HG02852 (cell line): ENCODE data around the gene AGPAT2.

Experiments
- ATAC-seq: cut with Tn5 transposase; IDR thresholded peaks from one replicate; pipeline ENCODE4 v1.9.1; 2021; ENCODE audit warnings: mild to moderate bottlenecking, moderate library complexity; ENCODE audit not compliant: unreplicated experiment

The AGPAT2 gene

DNA sequence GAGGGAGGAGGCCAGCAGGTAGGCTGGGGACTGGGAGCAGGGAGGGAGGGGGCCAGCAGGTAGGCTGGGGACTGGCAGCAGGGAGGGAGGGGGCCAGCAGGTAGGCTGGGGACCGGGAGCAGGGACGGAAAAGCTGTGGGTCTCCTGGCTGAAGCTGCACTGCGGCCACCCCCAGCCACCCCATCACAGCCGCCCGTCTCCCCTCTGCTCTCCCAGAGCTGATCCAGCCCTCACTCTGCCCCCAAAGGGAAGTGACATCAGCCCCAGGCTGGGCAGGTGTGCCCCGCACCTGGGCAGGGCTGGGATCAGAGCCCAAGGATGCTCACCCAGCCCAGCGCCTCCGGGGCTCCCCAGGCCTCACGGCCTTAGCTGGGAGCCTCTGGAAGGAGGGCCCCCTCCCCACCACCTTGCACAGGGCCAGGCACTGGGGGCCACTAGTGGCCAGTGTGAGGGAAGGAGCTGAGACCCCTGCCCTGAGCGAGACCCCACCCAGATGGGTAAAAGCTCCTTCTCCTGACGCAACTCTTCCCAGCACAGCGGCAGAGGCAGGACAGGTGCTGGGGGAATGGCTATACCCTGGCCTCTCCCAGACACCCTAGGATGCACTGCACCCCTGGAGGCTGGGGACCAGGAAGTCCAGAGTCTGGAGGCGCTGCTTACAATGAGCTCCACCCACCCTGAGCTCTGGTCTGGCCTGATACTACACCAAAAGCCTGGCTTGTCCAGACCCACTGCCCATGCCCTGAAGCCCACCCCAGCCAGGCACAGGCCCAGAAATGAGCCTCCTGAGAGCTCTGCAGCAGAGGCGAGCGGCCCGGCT, 11.6 kb downstream of the AGPAT2 start:
- ATAC-seq: no peak

DNA sequence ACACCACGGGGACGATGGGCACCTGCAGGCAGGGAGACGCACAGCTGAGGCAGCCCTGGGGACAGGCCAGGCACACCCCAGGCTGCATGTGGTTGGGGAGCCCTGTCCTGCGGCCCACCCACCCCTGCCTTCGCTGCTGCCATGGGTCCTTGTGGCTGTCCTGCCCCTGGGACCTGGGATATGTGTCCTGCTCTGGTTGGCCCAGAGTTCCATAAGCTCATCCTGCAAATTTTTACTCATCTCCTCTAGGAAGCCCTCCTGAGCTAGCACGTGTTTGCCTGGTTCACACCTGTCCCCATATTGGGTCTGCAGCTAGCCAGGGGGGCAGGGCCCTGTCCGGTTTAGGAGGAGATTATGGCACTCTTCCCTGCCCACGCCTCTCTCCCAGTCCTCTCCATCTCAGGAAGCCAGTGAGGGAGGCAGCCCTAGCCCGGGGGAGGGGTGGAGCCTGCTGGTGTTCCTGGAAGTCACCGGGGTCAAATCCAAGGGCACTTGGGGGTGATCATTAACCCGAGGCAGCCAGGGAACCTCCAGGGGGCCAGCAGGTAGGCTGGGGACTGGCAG, 12.4 kb downstream of the AGPAT2 start:
- no peak for ATAC-seq

DNA sequence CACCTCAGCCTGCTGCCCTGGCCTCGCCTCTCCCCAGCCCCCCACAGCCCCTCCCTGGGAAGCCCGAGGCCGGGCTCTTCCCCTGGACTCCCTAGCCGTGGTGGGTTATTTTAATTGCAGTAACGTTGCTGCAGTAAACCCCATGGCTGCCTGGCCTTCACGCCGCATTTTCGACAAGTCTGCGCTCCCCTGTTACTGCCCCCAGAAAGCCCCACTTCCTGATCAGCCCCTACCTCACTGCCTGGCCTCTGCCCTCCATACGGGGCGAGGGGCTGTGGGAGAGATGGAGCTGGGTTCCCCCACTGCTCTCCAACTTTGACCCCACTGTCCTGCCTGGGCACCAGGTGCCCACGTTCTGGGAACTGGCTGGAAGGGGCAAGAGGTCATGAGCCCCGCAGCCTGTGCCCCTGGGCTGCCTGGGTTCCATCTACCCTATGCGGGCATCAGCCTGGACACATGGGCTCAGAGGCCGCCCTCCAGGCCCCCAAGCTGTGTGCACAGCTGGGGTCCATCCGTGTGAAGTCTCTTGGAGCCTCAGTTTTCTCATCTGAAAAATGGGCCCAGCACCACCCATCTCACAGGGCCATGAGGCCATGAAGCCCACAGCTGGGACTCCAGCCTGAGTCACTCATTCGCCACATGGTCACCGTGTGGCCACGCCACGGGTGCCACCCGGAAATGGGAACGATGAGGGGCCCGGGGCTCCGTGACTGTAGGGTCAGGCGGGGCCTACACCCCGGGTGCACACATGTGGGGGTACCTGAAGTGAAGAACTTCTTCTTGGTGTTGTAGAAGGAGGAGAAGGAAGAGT, 13.1 kb downstream of the AGPAT2 start:
- ATAC-seq: no peak

DNA sequence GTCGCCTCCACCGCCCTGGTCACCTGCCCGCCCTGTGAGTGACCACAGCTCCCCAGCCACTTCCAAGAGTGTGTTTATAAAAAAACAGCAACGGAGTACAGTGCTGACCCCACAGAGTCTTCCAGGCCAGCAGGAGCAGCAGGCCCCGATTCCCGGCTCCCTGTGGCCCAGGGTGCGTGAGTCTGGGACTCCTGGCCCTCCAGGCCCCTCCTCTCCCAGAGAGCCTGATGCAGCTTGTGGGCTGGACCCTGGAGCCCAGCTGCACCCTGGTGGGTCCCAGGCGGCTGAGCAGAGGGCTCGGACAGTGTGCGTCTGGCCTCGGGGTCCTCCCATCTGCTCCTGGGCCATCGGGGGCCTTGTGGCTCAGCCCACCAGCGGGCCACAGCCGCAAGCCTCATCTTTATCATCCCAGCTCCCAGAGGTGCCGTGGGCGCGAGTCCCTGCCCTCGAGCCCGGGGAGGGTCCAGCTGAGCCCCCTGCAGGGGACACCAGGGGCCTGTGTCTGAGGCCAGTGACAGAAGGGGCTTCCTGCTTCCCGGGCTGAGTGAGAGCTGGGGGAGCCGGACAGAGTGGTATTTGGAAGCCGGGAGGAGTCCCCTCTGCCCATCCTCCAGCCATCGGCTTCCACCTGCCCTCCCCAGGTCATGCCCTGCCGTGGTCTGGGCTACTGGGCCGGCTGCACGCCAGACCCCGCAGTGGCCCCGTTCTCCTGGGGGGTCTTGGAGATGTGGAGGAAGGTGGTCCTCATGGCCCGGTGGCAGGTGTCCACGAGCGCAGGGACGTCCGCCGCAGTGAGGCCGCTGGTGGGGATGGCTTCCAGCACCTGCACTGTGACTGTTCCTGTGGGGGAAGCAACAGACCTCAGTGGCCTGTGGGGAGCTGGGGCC, 13.9 kb downstream of the AGPAT2 start:
- ATAC-seq: no peak

DNA sequence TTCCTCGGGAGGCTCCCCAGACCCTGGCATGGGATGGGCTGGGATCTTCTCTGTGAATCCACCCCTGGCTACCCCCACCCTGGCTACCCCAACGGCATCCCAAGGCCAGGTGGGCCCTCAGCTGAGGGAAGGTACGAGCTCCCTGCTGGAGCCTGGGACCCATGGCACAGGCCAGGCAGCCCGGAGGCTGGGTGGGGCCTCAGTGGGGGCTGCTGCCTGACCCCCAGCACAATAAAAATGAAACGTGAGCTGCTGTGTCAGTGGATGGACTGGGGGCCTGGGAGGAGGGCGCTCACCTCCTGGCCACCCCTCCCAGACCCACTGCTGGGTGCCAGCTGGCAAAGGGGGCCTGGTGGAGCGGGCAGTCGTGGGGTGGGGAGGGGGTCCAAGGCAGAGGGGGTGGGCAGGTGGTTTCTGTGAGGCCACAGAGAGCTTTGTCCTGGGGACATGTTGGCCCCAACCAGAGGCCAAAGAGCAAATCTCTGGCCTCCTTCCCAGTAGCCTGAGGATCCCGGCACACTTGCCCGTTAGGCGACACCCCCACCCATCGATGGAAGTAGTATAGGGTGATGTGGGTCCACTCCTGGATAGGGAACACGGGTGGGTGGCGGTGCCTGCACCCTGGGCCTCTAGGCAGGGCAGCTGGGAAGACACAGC, 14.7 kb downstream of the AGPAT2 start:
- ATAC-seq: no peak

DNA sequence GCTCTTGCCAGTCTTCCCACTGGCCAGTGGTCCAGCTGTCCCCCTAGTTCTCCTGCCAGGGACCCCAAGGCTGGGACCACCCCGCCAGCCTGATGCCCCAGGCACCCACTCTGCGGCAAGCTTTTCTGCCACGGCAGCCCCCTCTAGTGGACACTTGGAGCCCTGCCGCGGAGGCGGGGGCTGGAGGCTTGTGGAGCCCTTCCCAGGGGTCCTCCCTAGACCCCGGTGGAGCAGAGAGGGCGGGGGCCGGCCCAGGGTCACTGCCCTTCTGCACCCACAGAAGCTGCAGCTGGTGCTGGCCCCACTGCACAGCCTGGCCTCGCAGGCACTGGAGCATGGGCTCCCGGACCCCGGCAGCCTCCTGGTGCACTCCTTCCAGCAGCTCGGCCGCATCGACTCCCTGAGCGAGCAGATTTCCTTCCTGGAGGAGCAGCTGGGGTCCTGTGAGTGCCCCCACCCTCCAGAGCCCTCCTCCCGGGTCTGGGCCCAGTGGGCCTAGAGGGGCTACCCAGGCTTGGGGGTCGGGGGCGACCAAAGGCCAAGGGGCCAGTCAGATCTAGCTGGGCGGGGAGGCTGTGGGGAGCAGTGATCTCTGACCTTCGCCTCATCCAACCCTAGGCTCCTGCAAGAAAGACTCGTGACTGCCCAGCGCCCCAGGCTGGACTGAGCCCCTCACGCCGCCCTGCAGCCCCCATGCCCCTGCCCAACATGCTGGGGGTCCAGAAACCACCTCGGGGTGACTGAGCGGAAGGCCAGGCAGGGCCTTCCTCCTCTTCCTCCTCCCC, 15.4 kb downstream of the AGPAT2 start:
- ATAC-seq: no peak

DNA sequence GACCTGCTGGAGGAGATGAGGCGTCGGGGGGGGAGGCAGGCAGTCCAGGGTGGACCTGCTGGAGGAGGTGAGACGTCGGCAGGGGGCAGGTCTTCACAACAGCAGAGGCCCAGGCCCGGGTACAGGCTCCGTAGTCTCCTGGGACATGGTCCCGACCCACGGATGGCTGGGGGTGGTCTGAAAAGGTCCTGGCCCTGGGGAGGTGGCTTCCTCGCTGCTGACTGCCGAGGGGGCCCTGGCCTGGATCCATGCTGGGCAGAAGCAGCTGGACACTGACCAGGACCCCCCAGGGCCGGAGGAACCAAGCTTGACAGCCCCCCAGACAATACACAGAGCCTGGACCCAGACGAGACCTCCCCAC, 16.0 kb downstream of the AGPAT2 start:
- ATAC-seq: no peak

DNA sequence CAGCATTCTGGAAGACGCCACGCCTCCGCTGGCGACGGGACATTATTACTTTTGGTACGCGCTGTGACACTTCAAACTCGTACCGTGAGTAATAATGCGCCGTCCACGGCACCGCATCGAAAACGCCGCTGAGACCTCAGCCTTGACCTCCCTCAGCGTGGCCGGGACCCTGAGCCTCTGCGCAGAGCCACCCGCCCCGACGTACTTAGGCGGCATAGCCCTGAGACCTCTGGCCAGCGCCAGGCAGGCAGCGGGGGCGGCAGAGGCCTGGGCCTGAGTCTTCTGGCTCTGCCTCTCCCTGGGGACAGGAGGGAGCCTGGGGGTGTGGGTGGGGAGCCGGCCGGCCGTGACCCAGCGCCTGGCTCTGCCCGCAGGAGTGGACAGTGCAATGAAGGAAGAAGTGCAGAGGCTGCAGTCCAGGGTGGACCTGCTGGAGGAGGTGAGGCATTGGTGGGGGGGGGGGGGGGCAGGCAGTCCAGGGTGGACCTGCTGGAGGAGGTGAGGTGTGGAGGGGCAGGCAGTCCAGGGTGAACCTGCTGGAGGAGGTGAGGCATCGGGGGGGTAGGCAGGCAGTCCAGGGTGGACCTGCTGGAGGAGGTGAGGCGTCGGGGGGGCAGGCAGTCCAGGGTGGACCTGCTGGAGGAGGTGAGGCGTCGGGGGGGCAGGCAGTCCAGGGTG, 16.5 kb downstream of the AGPAT2 start:
- ATAC-seq: no peak

DNA sequence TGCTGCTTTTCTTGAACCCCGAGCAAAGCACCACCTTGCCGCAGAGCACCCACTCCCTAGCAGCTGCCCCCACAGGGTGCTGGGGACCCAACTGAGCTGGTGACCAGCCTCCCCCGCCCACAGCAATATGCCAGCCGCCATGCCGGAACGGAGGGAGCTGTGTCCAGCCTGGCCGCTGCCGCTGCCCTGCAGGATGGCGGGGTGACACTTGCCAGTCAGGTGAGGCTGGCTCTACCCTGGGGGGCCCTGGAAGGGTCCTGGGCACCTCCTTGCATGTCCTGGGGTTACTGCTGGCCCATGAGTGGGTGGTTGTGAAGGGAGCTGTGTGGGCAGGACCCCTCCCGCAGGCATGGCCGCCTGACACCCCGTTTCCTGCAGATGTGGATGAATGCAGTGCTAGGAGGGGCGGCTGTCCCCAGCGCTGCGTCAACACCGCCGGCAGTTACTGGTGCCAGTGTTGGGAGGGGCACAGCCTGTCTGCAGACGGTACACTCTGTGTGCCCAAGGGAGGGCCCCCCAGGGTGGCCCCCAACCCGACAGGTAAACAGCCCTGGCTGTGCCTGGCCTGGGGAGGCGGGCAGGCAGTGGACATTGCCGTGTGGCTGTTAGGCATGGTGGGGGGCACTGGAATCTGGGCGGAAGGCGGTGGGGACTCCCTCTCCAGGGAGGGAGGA, 17.3 kb downstream of the AGPAT2 start:
- no peak for ATAC-seq

DNA sequence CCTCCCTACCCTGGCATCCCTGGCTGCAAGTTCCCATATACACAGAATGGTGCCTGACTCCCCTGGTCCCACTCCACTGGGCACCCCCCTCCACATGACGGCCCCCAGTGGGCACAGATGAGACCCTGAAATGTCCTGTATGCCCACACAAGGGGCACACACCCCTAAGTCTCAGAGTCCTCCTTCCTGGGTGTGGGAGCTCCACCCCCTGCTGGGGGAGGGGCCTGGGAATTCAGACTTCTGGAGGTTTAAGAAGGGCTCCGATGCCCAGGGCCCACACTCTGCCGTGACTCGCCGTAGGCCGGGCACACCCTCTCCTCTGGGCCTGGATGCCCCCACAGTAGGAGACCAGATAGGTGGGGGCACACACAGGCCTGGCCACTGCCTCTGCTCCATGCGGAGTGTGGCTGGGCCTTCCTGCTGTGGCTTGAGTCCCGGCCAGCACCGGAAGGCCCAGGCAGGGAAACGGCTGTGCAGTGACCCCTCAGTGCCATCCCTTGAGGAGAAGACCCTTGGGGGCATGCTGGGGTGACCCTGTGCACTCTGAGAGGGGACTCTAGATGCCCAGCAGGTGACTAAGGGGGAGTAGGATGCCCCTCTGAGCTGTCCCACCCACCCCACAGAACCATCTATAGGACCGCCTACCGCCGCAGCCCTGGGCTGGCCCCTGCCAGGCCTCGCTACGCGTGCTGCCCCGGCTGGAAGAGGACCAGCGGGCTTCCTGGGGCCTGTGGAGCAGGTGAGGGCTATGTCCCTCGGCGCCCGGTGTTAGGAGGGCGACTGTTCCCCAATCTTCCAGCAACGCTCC, 18.1 kb downstream of the AGPAT2 start:
- no peak for ATAC-seq

DNA sequence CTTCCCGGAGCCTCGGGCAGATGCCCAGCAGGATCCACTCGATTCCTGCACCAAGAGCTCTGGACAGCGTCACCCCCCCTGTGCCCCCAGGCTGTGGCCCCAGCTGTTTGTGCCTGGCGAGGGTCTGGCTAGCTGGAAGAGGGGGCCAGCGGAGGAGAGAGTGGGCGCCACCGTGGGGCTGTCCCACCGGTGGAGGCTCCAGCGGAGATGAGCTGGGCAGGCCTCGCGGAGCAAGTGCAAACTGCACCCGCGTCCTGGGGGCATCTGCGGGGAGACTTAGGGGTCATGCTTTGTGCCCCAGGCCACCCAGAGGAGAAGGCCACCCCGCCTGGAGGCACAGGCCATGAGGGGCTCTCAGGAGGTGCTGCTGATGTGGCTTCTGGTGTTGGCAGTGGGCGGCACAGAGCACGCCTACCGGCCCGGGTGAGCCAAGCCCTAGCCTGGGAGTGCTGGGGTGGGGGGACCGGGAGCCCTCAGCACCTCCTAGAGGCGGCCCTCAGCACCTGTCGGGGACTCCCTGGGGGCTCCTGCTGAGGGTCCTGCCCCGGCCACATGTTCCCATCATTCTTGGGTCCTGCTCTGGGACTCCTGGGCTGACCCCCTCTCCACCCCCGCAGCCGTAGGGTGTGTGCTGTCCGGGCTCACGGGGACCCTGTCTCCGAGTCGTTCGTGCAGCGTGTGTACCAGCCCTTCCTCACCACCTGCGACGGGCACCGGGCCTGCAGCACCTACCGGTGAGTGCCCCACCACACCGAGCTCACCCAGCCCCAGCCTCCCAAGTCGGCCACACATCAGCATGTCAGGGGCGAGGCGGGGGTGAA, 19.1 kb downstream of the AGPAT2 start:
- no peak for ATAC-seq

DNA sequence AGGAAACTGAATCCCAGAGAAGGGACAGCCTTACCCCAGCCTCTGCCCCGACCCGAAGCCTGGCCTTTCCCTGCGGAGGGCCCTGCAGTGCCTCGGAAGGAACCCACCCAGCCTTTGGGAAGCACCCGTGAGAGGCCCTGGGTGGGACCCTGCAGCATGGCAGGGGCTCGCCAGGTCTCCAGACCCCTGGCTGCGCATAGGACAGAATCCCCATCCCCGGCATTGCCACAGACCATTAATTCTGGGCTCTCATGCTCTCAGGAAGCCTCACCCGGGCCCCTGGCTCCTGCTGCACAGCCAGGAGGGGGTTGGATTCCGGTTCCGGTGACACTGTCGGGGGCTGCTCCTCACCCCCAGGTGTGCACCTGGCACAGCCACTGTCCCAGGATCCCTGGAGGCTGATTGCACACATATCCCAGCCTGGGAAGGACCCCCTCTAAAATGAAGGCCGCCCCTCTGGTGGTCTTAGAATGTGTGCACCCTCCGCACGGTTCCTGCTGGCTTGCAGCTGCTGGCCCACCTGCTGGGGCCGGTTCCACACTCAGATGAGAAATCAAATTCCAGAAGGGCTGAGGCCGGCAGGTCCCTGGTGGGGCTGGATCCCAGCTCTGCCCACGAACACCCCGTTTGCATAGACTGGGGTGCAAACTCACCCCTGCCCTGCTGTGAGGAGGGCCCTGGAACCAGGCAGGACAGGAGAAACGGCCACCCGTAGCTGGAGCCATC, 19.9 kb downstream of the AGPAT2 start:
- no peak for ATAC-seq

DNA sequence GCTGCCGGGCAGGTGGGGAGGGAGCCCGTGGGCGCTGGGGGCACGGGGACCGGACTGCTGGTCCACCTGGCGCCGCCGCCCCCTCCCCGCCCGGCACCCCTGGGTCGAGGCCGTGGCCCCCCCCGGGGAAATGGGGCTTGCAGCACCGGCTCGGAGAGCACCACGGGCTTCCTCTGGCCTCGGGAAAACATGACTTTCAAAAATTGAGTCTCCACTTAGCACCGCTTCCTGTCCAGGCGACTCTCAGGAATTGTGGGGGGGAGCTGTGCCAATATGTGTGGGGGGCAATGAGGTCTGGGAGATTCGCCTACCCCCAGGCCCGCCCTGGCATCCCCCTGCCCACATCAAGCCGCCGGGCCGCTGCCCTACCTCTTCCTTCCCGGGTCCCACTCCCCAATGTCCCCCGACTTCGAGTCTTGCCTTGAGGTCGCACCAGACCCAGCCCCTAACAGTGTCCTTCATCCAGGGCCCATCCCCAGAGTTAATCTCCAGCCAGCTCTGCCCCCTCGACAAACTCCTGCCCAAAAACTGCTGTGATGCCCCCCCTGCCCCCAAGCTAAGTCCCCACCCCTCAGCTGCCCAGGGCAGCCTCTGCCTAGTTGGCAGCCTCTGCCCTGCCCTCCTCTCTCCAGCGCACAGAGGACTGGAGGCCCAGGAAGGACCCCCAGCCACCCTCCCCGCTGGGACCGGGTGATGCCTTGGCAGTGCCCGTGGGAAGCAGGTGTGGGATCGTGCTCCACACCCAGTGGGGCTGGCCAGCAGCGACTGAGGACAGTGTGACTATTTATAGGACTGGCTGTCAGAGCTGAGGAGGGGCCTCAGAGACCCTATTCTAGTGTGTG, 20.7 kb downstream of the AGPAT2 start:
- ATAC-seq: no peak

DNA sequence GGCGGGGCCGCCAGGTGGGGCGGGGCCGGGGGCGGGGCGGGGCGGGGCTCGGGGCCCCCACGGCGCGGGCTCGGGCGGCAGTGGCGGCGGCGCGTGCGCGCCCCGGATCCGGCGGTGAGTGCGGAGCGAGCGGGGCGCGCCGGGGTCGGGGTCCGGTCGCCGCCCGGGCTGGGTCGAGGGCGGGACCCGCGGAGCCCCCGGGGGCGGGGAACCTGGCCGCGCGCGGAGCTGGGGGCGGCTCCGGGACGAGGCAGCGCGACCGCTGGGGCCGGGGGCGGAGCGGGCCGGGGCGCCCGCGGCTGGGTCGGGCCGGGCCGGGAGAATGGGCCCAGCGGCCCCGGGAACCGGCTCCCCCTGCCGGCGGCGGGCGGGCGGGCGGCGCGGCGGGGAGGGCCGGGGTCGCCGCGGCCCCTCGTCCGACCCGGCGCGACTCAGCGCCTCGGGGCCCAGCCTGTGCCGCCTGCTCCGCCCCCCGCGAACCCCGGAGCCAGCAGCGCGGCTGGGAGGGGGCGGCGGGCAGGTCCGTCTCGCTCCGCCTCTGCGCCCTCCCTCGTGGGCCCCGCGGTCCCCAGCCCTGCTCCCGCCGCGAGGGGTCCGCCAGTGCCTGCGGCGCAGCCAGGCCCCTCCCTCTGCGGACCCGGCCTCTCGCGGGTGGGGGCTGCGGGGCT, 21.4 kb downstream of the AGPAT2 start:
- no peak for ATAC-seq
